Activated T-cell treated with anti-CD3 and anti-CD28 coated beads for 1 hour (primary cell): Measurements from ENCODE around the gene PRTFDC1.
A peak's percentile ranks its signal among the peaks of the same experiment; 100 is the strongest.

Source experiments
- DNase-seq: peaks from one replicate; pipeline ENCODE4 v3.0.0-alpha.2; 2020; ENCODE audit warnings: low read depth

Gene PRTFDC1

DNA sequence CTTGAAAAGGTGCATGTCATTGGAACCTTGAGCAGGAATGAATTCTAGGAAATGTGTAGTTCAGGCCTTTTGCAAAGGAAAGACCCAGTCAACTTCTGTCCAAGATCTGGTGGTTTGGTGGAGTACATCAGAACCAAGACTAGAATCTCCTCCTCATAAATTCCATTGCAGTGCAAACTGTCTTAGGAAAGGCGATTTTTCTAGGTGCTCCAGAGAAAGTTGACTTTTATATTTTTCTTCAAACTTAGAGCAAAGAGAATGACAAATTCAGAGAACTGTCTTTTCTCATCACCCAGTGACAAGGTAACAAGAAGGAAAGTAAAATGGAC is 50.0 kb downstream of the PRTFDC1 start:
- DNase-seq = no peak

DNA sequence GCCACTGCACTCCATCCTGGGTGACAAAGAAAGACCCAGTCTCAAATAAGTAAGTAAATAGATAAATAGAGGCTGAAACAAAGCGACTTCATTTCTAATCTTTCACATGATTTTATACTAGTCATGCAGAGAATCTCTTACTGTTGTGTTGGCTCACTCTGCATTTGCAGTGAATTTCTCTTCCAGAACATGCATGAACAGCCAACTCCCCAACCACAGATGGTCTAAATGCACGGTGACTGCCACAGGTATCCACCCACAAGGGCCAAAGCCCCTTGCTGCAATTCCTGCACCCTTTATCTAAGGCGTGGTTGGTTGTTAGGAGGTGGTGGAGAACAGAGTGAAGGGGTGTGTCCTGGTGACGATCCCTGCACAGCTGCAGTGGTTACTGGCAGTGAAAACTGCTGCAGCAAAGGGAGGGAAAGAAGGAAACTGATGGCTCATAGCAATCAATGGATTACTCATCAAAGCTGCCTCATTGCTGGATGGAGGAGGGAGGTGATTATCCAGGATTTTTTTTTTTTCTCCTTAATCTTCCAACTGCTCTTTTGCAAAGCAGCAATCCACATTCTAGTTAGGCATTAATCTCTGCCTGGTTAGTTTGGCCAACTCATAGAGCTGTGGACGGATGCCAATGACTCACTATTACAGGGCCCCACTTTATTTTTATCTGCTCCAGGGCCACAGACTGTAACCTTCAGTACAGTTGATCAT is 50.6 kb downstream of the PRTFDC1 start:
- no peak for DNase-seq

DNA sequence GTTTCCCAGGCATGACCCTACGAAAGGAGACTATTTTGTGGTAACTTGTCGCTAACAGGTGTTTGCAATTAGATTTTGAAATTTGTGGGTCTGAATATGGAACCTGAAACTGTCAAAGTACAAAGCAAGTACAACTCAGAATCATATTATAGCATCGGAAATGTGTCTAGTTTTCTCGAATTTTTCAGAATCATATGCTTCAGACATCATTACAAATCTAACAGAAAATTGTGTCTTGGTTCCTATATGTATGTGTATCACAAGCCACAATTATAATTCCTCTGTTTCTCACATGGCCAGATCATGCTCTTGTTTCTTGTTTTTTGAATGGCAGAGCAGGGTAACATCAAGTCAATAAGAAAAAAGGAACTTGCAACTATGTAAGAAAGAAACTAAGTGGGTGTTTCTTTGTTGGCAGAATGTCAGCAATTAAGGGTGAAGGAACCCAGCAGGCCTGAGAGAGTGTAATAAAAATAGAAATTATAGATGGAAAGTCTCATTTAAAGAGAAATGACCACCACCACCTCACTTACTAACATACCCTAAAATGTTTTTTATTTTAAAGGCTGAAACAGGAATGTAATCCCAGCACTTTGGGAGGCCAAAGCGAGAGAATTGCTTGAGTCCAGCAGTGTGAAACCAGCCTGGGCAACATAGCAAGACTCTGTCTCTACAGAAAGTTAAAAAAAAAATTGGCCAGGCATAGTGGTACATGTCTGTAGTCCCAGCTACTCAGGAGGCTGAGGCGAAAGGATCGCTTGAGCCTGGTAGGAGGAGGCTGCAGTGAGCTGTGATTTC is 51.3 kb downstream of the PRTFDC1 start:
- DNase-seq = no peak

DNA sequence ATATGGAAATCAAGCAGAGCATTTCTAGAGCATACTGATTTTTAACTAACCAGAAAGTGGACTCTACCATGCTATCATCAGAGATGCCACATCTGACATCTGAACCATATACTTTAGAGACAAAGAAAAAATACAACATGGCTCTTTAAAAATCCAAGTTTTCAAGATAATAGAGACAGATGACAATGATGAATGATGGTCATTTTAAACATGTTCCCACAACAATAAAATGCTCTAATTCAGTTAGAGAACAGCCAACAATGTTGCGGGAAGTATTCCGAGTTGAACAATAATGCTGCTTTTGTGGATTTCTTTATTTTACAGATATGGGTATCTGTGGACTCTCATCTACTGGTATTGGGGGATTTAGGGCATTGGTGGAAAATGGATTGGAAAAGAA is 52.8 kb downstream of the PRTFDC1 start:
- no peak for DNase-seq

DNA sequence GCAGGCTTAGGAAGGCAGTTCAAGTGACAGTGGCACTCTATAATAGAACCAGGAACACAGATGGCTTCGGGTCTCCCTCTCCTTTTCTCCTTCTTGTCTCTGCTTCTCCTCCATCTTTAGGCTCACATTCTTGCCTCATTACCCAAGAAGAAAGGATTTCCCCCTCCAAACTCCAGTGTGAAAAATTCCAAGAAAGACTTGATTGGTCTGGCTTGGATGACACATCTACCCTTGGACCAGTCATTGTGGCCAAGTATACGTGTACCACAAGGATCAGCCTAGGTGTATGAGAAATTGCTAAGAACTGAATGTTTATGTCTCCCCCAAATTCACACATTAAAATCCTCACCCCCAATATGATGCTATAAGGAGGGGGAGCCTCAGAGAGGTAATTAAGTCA is 53.9 kb downstream of the PRTFDC1 start:
- DNase-seq = no peak

DNA sequence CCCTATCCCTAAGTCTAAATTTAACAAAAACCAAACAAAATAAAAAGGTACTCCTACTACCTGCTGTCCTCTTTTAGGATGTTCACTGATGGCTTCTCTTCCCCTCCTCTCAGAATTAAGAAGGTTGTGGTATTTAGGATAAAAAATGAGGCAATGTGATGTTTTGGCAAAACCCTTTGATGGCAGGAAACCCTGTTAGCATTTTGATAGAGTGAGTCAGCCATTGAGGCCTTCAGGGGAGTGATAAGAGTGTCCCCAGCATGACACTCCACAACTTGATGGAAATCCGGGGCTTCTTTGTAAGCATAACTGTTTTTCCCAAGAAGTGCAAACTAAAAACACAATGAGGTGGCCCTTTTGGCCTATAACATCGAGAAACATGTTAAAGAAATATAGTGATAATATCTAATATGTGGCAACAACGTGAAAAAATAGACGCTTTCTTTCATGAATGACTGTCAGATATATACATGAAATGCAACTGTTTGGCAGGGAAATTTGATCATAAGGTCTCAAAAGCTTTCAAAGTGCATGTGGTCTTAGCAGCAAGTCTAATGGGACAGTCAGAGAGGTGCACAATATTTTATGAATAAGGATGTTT is 55.0 kb downstream of the PRTFDC1 start:
- DNase-seq = no peak

DNA sequence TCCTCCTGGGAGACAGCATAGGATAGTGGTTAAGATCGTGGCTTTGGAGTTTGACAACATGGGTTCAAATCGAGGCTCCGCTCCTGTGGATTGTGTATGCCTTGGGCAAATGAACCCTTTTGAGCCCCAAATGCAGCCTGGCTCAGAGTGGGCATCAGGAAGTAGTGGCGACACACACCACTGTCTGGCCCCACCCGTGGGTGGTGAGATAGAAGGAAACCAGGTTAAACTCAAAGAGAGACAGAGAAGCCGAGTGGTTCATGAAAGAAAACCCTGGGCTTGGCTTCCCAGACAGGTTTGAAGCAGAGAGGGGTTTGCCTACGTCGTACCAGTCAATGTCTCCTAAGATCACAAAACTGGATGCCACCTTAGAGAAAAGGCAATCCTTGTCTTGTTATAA is 57.7 kb downstream of the PRTFDC1 start:
- peak; percentile 19 for DNase-seq

DNA sequence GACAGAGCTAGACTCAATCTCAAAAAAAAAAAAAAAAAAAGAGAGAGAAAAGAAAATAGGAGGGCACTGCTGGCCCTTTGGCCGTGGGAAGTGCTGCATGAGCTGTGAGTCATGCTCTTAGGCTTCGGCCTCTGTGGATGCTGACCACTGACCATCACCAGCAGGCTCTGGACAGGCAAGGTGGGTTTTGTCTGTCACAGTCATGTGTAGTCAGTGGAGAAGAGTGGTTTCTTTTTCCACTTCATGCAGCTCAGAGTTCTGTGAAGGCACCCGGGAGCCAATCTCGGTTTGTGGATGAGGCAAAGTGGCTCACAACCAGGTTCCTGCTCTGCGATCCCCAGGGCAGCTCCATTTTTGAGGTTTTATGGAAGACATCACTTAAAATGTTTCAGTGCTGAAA is 58.1 kb downstream of the PRTFDC1 start:
- no peak for DNase-seq

DNA sequence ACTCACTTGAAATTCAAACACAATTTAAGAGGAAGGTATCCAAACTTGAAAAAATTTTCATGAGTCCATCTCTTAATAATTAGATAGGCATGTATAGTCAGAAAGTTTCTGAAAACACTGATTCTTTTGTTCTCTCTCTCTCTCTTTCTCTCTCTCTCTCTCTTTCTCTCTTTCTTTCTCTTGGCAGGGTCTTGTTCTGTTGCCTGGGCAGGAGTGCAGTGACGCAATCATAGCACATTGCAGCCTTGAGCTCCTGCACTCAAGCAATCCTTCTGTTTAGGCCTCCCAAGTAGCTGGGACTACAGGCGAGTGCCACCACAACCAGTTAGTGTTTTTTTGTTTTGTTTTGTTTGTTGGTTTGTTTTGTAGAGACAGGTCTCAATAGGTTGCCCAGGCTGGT is 59.3 kb downstream of the PRTFDC1 start:
- no peak for DNase-seq

DNA sequence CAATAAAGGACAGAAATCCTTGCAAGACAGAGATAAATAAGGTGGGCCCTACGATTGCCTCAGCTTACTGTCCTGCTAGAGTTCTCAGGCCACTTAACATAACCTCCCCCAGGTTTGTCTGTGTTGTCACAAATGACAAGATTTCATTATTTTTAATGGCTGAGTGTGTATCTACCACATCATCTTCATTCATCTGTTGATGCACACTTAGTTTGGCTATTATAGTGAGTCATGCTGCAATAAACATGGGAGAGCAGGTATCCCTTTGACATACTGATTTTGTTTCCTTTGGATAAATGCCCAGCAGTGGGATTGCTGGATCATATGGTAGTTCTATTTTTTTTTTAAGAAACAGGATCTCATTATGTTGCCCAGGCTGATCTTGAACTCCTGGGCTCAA is 60.6 kb downstream of the PRTFDC1 start:
- DNase-seq = no peak

DNA sequence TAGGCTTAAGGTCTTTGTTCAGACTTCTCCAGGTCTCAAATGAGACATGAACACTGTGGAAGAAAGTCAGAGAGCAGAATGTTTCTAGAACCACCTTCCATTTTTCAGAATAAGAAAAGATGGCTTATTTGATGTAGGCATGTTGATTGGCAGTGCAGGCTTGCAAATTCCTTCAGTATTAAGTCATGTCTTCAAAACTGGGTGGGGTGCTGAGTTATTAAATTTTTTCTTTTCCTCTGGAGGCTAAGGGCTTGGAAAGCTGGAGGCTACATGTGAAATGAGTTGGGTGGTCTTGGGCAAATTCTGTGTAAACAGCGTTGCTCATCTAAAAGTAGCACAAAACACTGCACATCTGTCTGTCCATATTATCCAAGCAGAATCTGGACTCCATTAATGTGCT is 62.8 kb downstream of the PRTFDC1 start:
- DNase-seq = no peak

DNA sequence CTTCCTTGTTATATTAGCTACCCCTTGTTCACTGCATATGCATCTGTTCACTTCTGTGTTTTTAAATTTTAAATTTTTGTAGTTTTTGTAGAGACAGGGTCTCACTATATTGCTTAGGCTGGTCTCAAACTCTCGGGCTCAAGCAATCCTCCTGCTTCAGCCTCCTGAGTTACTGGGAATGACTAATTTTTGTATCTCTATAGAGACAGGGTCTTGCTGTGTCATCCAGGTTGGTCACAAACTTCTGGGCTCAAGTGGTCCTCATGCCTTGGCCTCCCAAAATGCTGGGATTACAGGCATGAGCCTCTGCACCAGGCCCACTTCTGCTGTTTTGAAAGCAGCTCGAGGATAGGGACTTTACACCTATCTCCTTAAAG is 64.6 kb downstream of the PRTFDC1 start:
- DNase-seq = no peak

DNA sequence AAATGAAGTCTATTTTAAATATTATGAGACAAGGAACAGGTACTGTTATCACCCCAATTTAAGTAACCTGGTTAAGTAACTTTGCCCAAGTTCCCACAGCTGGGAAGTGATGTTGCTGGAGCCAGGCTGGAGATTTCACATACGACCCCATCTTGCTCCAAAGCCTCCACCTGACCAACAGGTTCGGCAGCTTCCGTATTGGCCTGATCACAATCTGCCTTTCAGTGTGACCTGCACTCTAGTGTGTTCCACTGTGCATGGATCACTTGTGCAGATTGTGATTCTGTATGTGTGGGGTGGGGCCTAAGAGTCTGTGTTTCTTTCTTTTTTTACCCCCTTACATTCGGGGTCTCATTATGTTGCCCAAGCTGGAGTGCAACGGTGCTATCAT is 66.1 kb downstream of the PRTFDC1 start:
- DNase-seq = no peak

DNA sequence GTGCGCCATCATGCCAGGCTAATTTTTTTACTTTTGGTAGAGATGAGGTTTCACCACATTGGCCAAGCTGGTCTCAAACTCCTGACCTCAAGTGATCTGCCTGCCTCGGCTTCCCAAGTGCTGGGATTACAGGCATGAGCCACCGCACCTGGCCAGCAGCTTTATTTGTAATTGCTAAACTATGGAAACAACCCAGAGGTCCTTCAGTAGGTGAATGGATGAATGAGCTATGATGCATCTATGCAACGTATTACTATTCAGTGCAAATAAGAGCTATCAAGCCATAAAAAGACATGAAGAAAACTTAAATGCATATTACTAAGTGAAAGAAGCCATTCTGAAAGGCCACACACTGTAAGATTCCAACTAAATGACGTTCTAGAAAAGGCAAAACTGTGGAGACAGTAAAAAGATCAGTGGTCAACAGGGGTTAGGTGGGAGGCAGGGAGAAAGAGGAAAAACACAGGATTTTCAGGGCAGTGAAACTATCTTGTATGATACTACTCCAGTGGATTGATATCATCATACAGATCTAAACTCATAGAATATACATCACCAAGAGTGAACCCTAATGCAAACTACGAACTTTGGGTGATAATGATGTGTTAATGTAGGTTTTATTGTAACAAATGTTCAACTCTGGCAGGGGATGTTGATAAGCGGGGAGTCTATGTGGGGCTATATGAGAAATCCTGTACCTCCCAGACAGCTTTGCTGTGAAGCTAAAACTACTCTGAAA is 66.7 kb downstream of the PRTFDC1 start:
- no peak for DNase-seq

DNA sequence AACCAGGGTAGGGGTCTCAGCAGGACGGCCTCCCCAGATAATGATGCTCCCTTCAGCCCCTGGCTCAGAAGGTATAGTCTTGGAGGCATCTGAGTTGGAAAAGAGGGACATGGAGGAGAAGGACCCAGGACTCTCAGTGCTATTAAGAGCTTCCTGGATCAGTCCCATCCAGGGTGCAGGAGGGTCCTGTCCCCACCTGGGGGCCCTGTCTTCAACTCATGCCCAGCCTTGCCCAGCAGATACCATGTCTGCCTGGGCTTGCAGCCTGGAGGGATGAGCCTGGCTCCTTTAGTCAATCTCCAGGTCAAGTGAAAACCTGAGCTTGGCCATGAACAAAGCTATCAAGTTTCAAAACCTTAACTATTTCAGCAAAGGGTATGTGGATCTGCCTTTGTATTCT is 67.6 kb downstream of the PRTFDC1 start:
- no peak for DNase-seq

DNA sequence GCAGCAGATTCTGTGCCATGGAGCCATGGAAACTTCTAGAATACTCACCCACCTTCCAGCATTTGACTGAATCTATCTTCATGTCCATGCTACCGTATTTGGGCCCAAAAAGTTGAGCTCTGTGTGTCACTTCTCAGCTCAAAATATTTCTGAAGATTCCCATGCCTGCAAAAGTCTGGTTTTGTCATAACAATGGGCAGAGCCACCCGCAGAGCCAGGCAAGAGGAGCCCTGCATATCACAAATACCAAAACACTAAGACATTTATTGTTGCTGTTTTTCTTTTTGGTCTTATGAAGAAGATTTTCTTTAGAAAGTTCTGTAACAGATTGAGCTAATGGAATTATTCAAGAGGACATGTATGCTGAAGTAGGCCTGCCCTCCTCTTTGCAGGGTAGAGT is 68.1 kb downstream of the PRTFDC1 start:
- DNase-seq = no peak

DNA sequence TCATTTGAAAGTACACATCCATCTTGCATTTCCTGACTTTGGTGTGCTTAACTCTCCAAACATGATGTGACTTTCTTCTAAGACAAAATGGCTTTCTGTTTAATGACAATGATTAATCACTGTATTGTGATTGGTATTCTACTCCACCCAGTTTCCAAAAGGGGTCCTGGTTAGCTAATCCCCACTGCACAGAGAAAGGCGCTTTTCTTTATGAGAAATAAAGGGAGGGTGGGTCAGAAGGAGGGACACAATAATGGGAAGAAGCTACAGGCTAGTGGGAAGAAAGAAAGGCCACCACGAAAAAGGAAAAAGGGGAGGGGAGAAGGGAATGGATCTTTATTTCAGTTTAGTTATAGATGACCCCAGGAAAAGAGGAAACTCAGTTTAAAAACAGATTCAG is 69.2 kb downstream of the PRTFDC1 start:
- DNase-seq = no peak

DNA sequence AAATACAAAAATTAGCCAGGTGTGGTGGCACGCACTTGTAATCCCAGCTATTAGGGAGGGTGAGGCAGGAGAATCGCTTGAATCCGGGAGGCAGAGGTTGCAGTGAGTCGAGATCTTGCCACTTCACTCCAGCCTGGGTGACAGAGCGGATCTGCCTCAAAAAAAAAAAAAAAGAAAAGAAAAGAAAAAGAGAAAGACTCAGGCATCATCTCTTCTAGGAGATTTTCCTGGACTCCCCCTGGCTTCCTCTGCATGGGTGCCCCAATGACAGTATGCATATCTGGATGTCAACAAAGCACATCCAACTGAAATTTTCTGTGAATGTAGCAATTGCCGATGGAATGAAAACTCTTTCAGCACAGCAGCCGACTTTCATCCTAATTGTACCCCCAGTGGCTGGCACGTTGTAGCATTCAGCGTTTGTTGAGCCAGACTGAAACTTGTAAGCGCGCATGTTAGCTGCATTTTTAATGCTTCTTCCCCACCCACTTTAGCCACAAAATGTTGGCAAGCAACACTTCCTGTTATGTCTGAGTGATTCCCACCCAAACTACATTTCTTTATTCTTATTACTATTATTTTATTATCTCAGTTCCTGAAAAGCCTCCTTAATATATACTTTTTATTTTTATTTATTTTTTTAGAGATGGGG is 70.2 kb downstream of the PRTFDC1 start:
- DNase-seq = peak; percentile 20

DNA sequence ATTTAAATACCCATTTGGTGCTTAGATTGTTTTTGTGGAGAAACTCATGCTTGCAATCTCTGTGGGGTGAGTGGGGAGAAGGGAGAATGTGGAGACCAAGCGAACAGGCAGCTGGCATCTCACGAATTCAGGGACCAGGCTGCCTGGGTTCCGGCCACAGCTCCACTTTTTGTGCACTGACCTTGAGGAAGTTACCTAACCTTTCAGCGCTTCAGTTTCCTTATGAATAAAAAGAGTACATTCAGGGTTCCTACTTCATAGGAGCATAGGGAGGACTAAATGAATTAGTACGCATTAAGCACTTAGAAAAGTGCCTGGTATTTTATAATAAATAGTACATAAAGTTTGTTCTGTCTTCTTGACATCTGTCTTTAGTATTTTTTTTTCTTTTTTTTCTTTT is 72.5 kb downstream of the PRTFDC1 start:
- DNase-seq = no peak

DNA sequence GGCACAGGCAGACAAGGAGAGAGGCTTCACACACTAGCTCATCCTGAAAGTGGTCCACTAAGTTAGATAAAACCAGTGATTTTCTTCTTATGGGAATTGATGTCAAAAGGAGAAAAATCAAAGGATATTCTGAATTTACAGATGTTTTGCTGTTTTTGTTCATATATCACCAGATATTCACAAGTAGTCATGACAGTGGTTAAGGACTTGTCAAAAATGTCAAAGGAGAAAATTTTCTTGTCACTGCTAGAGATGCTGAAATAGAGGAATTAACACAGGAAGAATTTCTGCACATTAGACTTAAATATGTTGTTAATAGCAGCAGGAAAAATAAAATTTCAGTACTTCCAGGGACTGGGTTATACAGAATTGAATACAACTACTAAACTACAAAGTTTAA is 78.3 kb downstream of the PRTFDC1 start:
- DNase-seq = no peak

DNA sequence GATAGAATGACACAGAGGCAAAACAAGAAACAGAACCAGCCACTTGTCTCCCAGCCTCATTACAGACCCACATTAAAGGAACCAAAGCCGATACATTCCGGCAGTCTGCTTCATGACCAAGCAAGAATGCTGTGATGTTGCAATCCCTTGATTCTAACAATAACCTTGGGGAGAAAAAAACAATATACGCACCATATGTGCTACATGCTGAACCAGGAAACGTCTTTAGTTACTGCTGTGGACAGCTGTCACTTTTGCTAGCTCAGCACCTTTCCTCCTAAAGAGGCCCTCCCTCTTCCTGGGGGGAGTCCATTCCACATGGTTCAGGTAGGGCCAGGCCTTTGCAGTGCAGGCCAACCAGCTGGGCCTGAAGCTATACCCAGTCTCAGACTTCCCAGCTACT is 79.1 kb downstream of the PRTFDC1 start:
- DNase-seq = no peak

DNA sequence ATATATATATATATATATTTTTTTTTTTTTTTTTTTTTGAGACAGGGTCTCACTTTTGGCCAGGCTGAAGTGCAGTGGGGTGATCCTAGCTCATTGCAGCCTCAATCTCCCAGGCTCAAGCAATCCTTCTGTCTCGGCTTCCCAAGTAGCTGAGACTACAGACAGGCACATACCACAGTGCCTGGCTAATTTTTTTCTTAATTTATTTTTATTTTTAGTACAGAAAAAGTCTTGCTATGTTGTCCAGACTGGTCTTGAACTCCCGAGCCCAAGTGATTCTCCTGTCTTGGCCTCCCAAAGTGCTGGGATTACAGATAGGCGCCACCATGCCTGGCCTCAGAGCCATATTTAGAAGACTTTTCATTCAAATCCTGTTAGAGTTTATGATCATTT is 79.6 kb downstream of the PRTFDC1 start:
- DNase-seq = no peak
